ENCODE measurements around the gene BORA. TPM values are rescaled to one million over a fixed set of nuclear protein-coding genes. Genes with fewer than 3 reads are reported as not detected.

Gene BORA
- total and polyA plus RNA-seq, 2 of the 13 experiments (the other 11 are each of a cell fraction or from before 2014, with no cell fraction given) = 4.0 to 17.4 TPM

DNA sequence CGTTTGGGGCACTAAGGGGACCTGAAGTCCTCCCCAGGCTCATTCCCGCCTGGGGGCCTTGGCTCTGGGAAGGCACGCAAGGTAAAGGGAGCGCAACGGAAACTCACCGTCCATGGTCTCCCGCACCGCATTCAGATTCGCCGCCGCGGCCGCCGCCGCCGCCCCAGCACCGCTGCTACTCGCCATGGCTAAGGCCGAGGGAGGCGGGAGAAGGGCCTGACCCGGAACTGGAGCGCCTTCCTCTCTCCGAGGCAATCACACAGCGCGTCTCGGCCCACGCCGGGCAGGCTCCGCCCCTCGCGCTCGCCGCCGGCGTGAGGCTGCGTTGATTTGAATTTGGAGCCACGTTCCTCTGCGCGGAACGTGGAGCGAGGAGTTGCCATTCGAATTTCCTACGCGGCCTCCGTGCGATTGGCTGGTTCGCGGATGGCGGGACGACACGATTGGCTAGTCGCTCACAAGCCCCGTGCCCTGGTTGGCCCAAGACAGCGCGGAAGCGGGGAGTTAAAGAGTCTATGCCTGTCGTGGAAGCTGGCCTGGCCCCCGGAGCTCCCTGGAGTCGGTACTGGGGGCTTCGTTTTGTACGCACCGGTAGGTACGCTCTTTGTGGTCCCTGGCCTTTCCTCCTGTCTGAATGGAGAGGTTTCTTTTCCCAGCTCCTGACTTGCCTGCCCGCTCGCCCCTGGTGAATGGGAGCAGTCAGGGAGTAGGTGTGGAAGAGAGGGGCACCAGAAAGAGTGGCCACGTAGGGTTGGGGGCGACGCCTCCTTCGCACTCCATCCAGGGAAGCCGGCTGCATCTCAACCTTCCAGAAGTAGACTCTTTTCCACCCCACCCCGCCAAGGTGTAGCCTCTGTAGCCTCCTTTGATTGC is at the start of gene BORA, which contains the start of gene MZT1 (continued):
- TF ChIP-seq JUN (CRISPR knock-in tag; IDR thresholded peaks at IDR 0.05) = no peak
- TF ChIP-seq ATRX (CRISPR knock-in tag; IDR thresholded peaks at IDR 0.05; ENCODE audit: borderline replicate concordance) = no peak
- no peak for TF ChIP-seq TBP (CRISPR knock-in tag; IDR thresholded peaks at IDR 0.05)
- TF ChIP-seq ZNF337 (CRISPR knock-in tag; IDR thresholded peaks at IDR 0.05; ENCODE audit: borderline replicate concordance, low read depth) = peak; percentile 63; the same call in 1 of the 2 replicates
- peak; percentile 59; the same call in 1 of the 2 replicates for TF ChIP-seq ETV5 (CRISPR knock-in tag; IDR thresholded peaks at IDR 0.05; ENCODE audit: borderline replicate concordance)
- TF ChIP-seq RERE (CRISPR knock-in tag; IDR thresholded peaks at IDR 0.05; ENCODE audit: low read depth) = no peak
- no peak for TF ChIP-seq NONO (IDR thresholded peaks at IDR 0.05)
- TF ChIP-seq NONO (CRISPR knock-in tag; conservative IDR thresholded peaks at IDR 0.05) = peak; percentile 70
- 0 out of 2 replicates have a peak, but pooled peaks have one; percentile 29 for TF ChIP-seq ZNF235 (CRISPR knock-in tag; IDR thresholded peaks at IDR 0.05; ENCODE audit: borderline replicate concordance)
